SK-N-SH (cell line): ENCODE data around the gene TMEM117. TPM values are rescaled to one million over a fixed set of nuclear protein-coding genes. Genes with fewer than 3 reads are reported as not detected.

ENCODE experiments used
- CTCF ChIA-PET: fragments of 300-600, 350-600 bp; formaldehyde crosslinking; extraction: SDS; loops from one replicate; lab custom pipeline; 2021; lab: Yijun Ruan, JAX
- POLR2A ChIA-PET: fragments of 350-600 bp; sonication (Branson Sonifier 250); formaldehyde crosslinking; extraction: SDS; loops from one replicate; lab custom pipeline; 2020; ENCODE audit warnings: antibody characterized with exemption, inconsistent platforms; lab: Yijun Ruan, JAX
- DNase-seq: peaks from one replicate; pipeline ENCODE4 v3.0.0; 2012
- H2AFZ ChIP-seq: fragments of 200-600 bp; sonication (generic); 2 replicates; pipeline ENCODE4 v1.8.1; 2016; ENCODE audit warnings: antibody characterized with exemption, mild to moderate bottlenecking, low read depth
- H3F3A ChIP-seq: fragments of 200-600 bp; sonication (generic); replicated peaks from 2 replicates; pipeline ENCODE3; 2016; ENCODE audit warnings: antibody characterized with exemption, mild to moderate bottlenecking; ENCODE audit not compliant: insufficient read depth
- H3K27ac ChIP-seq, 2 experiments: fragments of 200-500 bp in 1 of 2; fragments of 200-600 bp in 1 of 2; sonication (Bioruptor generic) in 1 of 2; sonication (generic), shearing (Covaris generic) in 1 of 2; 2 replicates each; pipeline versions ENCODE4 v1.5.1 to v1.6.1; 2014 to 2016; ENCODE audit warnings: low read depth in 2 of 2, inconsistent platforms in 1 of 2, low read length in 1 of 2, mild to moderate bottlenecking in 1 of 2, mixed read lengths in 1 of 2
- H3K27me3 ChIP-seq: fragments of 200-600 bp; sonication (generic), shearing (Covaris generic); 2 replicates; pipeline ENCODE4 v1.6.1; 2016; ENCODE audit warnings: mixed run types; ENCODE audit not compliant: insufficient read depth
- H3K36me3 ChIP-seq, 2 experiments: fragments of 200-500 bp in 1 of 2; fragments of 200-600 bp in 1 of 2; sonication (Bioruptor generic) in 1 of 2; sonication (generic) in 1 of 2; replicated peaks in 1 of 2; 2 replicates each; pipeline versions ENCODE3 to v1.5.1; 2014 to 2016; ENCODE audit warnings: low read length in 1 of 2, mild to moderate bottlenecking in 1 of 2; ENCODE audit not compliant: insufficient read depth in 2 of 2, control insufficient read depth in 1 of 2
- H3K4me1 ChIP-seq, 2 experiments: fragments of 200-500 bp in 1 of 2; fragments of 200-600 bp in 1 of 2; sonication (Bioruptor generic) in 1 of 2; sonication (generic), shearing (Covaris generic) in 1 of 2; 2 replicates each; pipeline versions ENCODE4 v1.5.1 to v1.6.1; 2014 to 2016; ENCODE audit warnings: low read depth in 1 of 2, low read length in 1 of 2, mixed run types in 1 of 2; ENCODE audit not compliant: insufficient read depth in 2 of 2, control insufficient read depth in 1 of 2
- H3K4me2 ChIP-seq: fragments of 200-600 bp; sonication (generic), shearing (Covaris generic); 2 replicates; pipeline ENCODE4 v1.6.1; 2017; ENCODE audit warnings: mixed run types
- H3K4me3 ChIP-seq, 2 experiments: fragments of 200-500 bp in 1 of 2; fragments of 200-600 bp in 1 of 2; sonication (Bioruptor generic) in 1 of 2; sonication (generic), shearing (Covaris generic) in 1 of 2; 2 replicates each; pipeline versions ENCODE4 v1.5.1 to v1.8.1; 2014 to 2016; ENCODE audit warnings: low read depth in 2 of 2, inconsistent platforms in 1 of 2, low read length in 1 of 2, mild to moderate bottlenecking in 1 of 2, mixed read lengths in 1 of 2, moderate library complexity in 1 of 2
- H3K79me2 ChIP-seq: fragments of 200-600 bp; sonication (generic); 2 replicates; pipeline ENCODE4 v1.8.1; 2017; ENCODE audit warnings: mild to moderate bottlenecking; ENCODE audit not compliant: insufficient read depth
- H3K9ac ChIP-seq: fragments of 200-600 bp; sonication (generic); 2 replicates; pipeline ENCODE4 v1.6.1; 2017; ENCODE audit warnings: mixed run types
- H3K9me2 ChIP-seq: fragments of 200-600 bp; sonication (generic); 2 replicates; pipeline ENCODE4 v1.6.1; 2017; ENCODE audit warnings: mixed run types
- H3K9me3 ChIP-seq: fragments of 200-600 bp; sonication (generic); 2 replicates; pipeline ENCODE4 v1.6.1; 2017; ENCODE audit warnings: mixed run types, mild to moderate bottlenecking, moderate library complexity
- H4K20me1 ChIP-seq: fragments of 200-600 bp; sonication (generic); 2 replicates; pipeline ENCODE4 v1.6.1; 2017; ENCODE audit warnings: mild to moderate bottlenecking, mixed run types; ENCODE audit not compliant: insufficient read depth
- ELF1 ChIP-seq: IDR thresholded peaks from 2 replicates; pipeline ENCODE4 v1.4.0; 2012
- EP300 ChIP-seq, 2 experiments: IDR thresholded peaks; 2 replicates each; pipeline versions ENCODE4 v1.4.0 to v1.6.1; 2012; ENCODE audit warnings: borderline replicate concordance in 1 of 2, low read depth in 1 of 2, low read length in 1 of 2
- EZH2phosphoT487 ChIP-seq: fragments of 200-600 bp; sonication (generic); IDR thresholded peaks from 2 replicates; pipeline ENCODE4 v1.6.1; 2017; ENCODE audit warnings: low read depth, mixed run types, mild to moderate bottlenecking, antibody characterized with exemption, moderate library complexity, borderline replicate concordance
- FOSL2 ChIP-seq: IDR thresholded peaks from 2 replicates; pipeline ENCODE4 v1.4.0; 2012; ENCODE audit warnings: low read depth, mild to moderate bottlenecking, moderate library complexity, borderline replicate concordance
- FOXJ3 ChIP-seq: sonication (generic); formaldehyde crosslinking; IDR thresholded peaks from 2 replicates; pipeline ENCODE4 v1.5.1; 2020; ENCODE audit warnings: mild to moderate bottlenecking, missing genetic modification reagents
- FOXM1 ChIP-seq: IDR thresholded peaks from 2 replicates; pipeline ENCODE4 v1.4.0; 2012; ENCODE audit warnings: low read depth, mild to moderate bottlenecking
- GATA2 ChIP-seq: sonication (generic); formaldehyde crosslinking; IDR thresholded peaks from 2 replicates; pipeline ENCODE4 v1.5.0; 2020; ENCODE audit warnings: mild to moderate bottlenecking, missing genetic modification reagents
- JUND ChIP-seq: IDR thresholded peaks from 2 replicates; pipeline ENCODE4 v1.4.0; 2012
- PBX3 ChIP-seq: IDR thresholded peaks from 2 replicates; pipeline ENCODE4; 2012
- POLR2AphosphoS5 ChIP-seq: IDR thresholded peaks from 2 replicates; pipeline ENCODE4 v1.6.1; 2012; ENCODE audit warnings: low read depth, low read length
- RAD21 ChIP-seq: IDR thresholded peaks from 2 replicates; pipeline ENCODE4 v1.6.1; 2012; ENCODE audit warnings: mild to moderate bottlenecking, low read length
- RCOR1 ChIP-seq: fragments of 150-350 bp; IDR thresholded peaks from 2 replicates; pipeline ENCODE4 v1.6.1; 2017; ENCODE audit warnings: antibody characterized with exemption, low read length
- REST ChIP-seq: IDR thresholded peaks from 2 replicates; pipeline ENCODE4 v1.6.1; 2012; ENCODE audit warnings: mild to moderate bottlenecking, low read depth, low read length, moderate library complexity
- RFX5 ChIP-seq: IDR thresholded peaks from 2 replicates; pipeline ENCODE4 v1.6.1; 2012; ENCODE audit warnings: mild to moderate bottlenecking, improper control_type of control experiment, low read length
- RXRA ChIP-seq: IDR thresholded peaks from 2 replicates; pipeline ENCODE4 v1.4.0; 2012; ENCODE audit warnings: low read depth, mild to moderate bottlenecking, borderline replicate concordance
- SIN3A ChIP-seq: IDR thresholded peaks from 2 replicates; pipeline ENCODE4 v1.6.1; 2012; ENCODE audit warnings: low read depth, mild to moderate bottlenecking, low read length, moderate library complexity, borderline replicate concordance
- SMC3 ChIP-seq: IDR thresholded peaks from 2 replicates; pipeline ENCODE4 v1.6.1; 2012; ENCODE audit warnings: low read depth, low read length, improper control_type of control experiment
- USF1 ChIP-seq: IDR thresholded peaks from 2 replicates; pipeline ENCODE4 v1.4.0; 2012; ENCODE audit warnings: low read depth, borderline replicate concordance
- USF2 ChIP-seq: fragments of 150-350 bp; IDR thresholded peaks from 2 replicates; pipeline ENCODE4 v1.6.1; 2017; ENCODE audit warnings: antibody characterized with exemption, low read length, low read depth, borderline replicate concordance
- WGBS: methylation state at CpG from one replicate; pipeline ENCODE4 v1.1.6; 2017; ENCODE audit warnings: low lambda C conversion rate; 5-methylcytosine and 5-hydroxymethylcytosine counted together
- polyA plus RNA-seq, 3 experiments: library from polyadenylated mRNA; depleted of rRNA; stranded (reverse); fragments of >200 nt; gene quantifications; 2 replicates each; pipeline ENCODE4 v1.2.3, GENCODE V29; 2012

TMEM117 gene
- polyA plus RNA-seq, 1 of the 3 experiments (the other 2 are of a cell fraction) = 0.81 TPM

- Histone ChIP-seq H3K9me3 (no peaks in the 10 kb centered on the region), H3K36me3 (no peaks in the 10 kb centered on the region), H3K27me3 (no peaks in the 10 kb centered on the region), H3K79me2 (no peaks in the 10 kb centered on the region), H3K4me2 (no peak overlapping the region), H3K9ac (no peak overlapping the region), H3F3A (no peaks in the 10 kb centered on the region), H3K9me2 (no peaks in the 10 kb centered on the region), H3K4me1 (no peaks in the 10 kb centered on the region), H4K20me1 (no peaks in the 10 kb centered on the region), H3K4me3 (no peak overlapping the region), H2AFZ (no peak overlapping the region), H3K27ac (no peak overlapping the region)
- no peak for DNase-seq
- WGBS = 45% methylated on average over 1 of the region's 1 CpG
- ChIA-PET CTCF (no interaction called here), POLR2A (no interaction called here)
- no peak for TF ChIP-seq FOXJ3 (CRISPR knock-in tag)
- no peak for TF ChIP-seq EZH2phosphoT487
- no peak for TF ChIP-seq RXRA
- no peak for TF ChIP-seq RCOR1
- no peak for TF ChIP-seq RAD21
- no peak for TF ChIP-seq PBX3
- TF ChIP-seq USF2 = no peak
- TF ChIP-seq SMC3 = no peak
- TF ChIP-seq SIN3A = no peak
- TF ChIP-seq ELF1 = no peak
- TF ChIP-seq FOSL2 = no peak
- TF ChIP-seq REST = no peak
- no peak for TF ChIP-seq GATA2
- TF ChIP-seq RFX5 = no peak
- TF ChIP-seq EP300 (IDR thresholded peaks at IDR 0.05; ENCODE audit: borderline replicate concordance in 1 of 2, low read depth in 1 of 2, low read length in 1 of 2) = no peak
- no peak for TF ChIP-seq FOXM1
- no peak for TF ChIP-seq USF1
- no peak for TF ChIP-seq POLR2AphosphoS5
- TF ChIP-seq JUND = no peak
These were observed 458.8 kb downstream of the TMEM117 start for GRCh38 chr12:44294649-44295048.
